Large intestine (tissue), 3 donors: ENCODE data around the gene ELP1. TPM values are rescaled to one million over a fixed set of nuclear protein-coding genes. Genes with fewer than 3 reads are reported as not detected.

Experiments
- DNase-seq, 2 donors: peaks; one replicate each; pipeline versions ENCODE4 v3.0.0 to v3.0.0-alpha.2; 2013
- H3K27ac ChIP-seq: one replicate; pipeline ENCODE4 v1.5.1; 2013; ENCODE audit warnings: low read length
- H3K27me3 ChIP-seq: 2 replicates; pipeline ENCODE4 v1.6.1; 2013; ENCODE audit warnings: low read length; ENCODE audit not compliant: control insufficient read depth, insufficient read depth
- H3K36me3 ChIP-seq: 2 replicates; pipeline ENCODE4 v1.6.1; 2013; ENCODE audit warnings: low read length; ENCODE audit not compliant: control insufficient read depth, insufficient read depth
- H3K4me1 ChIP-seq: one replicate; pipeline ENCODE4 v1.6.1; 2013; ENCODE audit warnings: low read length; ENCODE audit not compliant: control insufficient read depth, insufficient read depth
- H3K4me3 ChIP-seq: one replicate; pipeline ENCODE4 v1.5.1; 2013; ENCODE audit warnings: low read length
- H3K9me3 ChIP-seq: one replicate; pipeline ENCODE4 v1.6.1; 2013; ENCODE audit warnings: mild to moderate bottlenecking, low read depth, low read length, moderate library complexity; ENCODE audit not compliant: control insufficient read depth
- WGBS: methylation state at CpG from one replicate; pipeline ENCODE4 v1.1.5; 2013; ENCODE audit warnings: low lambda C conversion rate; ENCODE audit not compliant: insufficient coverage; 5-methylcytosine and 5-hydroxymethylcytosine counted together
- polyA plus RNA-seq: library from polyadenylated mRNA; unstranded; fragments of 120-200 nt; gene quantifications from one replicate; pipeline ENCODE4 v1.2.1, GENCODE V29; 2013

The ELP1 gene
- polyA plus RNA-seq, 1 donor: 28.8 TPM

DNA sequence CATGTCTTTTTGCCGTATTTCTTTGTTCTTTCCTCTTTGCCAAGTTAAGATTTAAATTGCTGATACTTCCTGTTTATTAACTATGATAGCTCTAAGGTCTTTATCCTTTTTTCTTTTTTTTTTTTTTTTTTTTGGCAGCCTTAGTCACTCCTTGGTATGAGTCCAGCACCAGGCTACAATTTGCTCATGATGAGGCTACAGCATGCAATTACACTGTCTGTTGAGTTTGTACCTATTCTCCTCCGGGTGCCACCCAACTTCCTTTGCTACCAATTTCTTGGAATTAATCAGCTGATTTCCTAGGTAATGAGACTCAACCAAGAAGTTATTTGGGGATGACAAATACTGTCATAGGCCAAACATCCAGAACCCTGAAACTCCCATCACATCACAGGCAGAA, 103.7 kb downstream of the ELP1 start:
- no peak overlapping the region for H3K4me3 ChIP-seq
- H3K4me1 ChIP-seq: no peaks in the 10 kb centered on the region
- no peak for DNase-seq
- WGBS: 88% methylated on average over 1 of the region's 2 CpGs
- H3K36me3 ChIP-seq: no peaks in the 10 kb centered on the region
- peaks cover 2% of the 10 kb centered on the region for H3K27me3 ChIP-seq
- H3K9me3 ChIP-seq: no peaks in the 10 kb centered on the region
- H3K27ac ChIP-seq: no peak overlapping the region

DNA sequence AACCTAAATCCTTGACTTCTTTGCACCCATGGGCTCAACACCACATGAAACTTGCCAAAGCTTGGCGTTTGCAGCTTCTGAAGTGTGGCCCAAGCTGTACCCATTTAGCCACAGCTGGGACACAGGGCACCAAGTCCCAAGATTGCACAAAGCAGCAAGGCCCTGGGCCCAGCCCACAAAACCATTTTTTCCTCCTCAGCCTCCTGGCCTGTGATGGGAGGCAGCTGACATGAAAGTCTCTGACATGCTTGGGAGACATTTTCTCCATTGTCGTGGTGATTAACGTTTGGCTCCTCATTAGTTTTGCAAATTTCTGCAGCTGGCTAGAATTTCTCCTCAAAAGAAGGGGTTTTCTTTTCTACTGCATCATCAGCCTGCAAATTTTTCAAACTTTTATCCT, 110.1 kb downstream of the ELP1 start:
- Histone ChIP-seq H3K9me3 (no peaks in the 10 kb centered on the region), H3K4me3 (no peak overlapping the region), H3K27ac (no peak overlapping the region), H3K36me3 (no peaks in the 10 kb centered on the region), H3K27me3 (no peaks in the 10 kb centered on the region), H3K4me1 (no peaks in the 10 kb centered on the region)
- DNase-seq: no peak
- WGBS: 80% methylated on average over 1 of the region's 3 CpGs

Other genes starting within 250 kb of the ELP1 start
- gene ACTL7B, start 78.1 kb downstream of the ELP1 start, polyA plus RNA-seq: not detected
- not detected for gene ACTL7A, start 71.9 kb downstream of the ELP1 start, polyA plus RNA-seq
- 22.7 TPM for gene ABITRAM, start 276 bp upstream of the ELP1 start, polyA plus RNA-seq
- gene CTNNAL1, start 79.4 kb upstream of the ELP1 start, polyA plus RNA-seq: 24.0 TPM
- gene TMEM245, start 185.8 kb upstream of the ELP1 start, polyA plus RNA-seq: 62.0 TPM
- 9.1 TPM for gene FRRS1L, start 233.1 kb upstream of the ELP1 start, polyA plus RNA-seq